GM19240 (cell line): ENCODE measurements around the gene IFNAR1.

Experiments used
- DNase-seq: peaks from one replicate; pipeline ENCODE4 v3.0.0; 2011; ENCODE audit warnings: low spot score; ENCODE audit not compliant: insufficient read length

IFNAR1 gene

GRCh38 chr21:33401630-33401992 is 76.8 kb downstream of the IFNAR1 start:
- no peak for DNase-seq

- DNase-seq: no peak
Measured at GRCh38 chr21:33402001-33402979, 77.5 kb downstream of the IFNAR1 start.

- DNase-seq: no peak
Measured at GRCh38 chr21:33403128-33403785, 78.5 kb downstream of the IFNAR1 start, which contains the start of gene IFNGR2. Gene IFNGR2 (plus strand): TSS chr21:33403413. CDS start chr21:33403544, 131 bp downstream.

- no peak for DNase-seq
Measured at GRCh38 chr21:33403786-33404585, 79.2 kb downstream of the IFNAR1 start.

- no peak for DNase-seq
Measured at GRCh38 chr21:33406493-33406892, 81.7 kb downstream of the IFNAR1 start.
